Loucy (cell line): ENCODE results near the gene RGS16.

Experiments
- EZH2phosphoT487 ChIP-seq: fragments of 200-600 bp; IDR thresholded peaks from 2 replicates; pipeline ENCODE4 v1.6.1; 2018; ENCODE audit warnings: antibody characterized with exemption, mild to moderate bottlenecking, moderate library complexity, borderline replicate concordance
- TF ChIP-seq, protein P1 (sequence below): fragments of 200-600 bp; sonication (generic); conservative IDR thresholded peaks from 2 replicates; pipeline ENCODE4 v1.5.1; 2014; ENCODE audit warnings: mild to moderate bottlenecking, antibody characterized with exemption, low read length

DNA sequence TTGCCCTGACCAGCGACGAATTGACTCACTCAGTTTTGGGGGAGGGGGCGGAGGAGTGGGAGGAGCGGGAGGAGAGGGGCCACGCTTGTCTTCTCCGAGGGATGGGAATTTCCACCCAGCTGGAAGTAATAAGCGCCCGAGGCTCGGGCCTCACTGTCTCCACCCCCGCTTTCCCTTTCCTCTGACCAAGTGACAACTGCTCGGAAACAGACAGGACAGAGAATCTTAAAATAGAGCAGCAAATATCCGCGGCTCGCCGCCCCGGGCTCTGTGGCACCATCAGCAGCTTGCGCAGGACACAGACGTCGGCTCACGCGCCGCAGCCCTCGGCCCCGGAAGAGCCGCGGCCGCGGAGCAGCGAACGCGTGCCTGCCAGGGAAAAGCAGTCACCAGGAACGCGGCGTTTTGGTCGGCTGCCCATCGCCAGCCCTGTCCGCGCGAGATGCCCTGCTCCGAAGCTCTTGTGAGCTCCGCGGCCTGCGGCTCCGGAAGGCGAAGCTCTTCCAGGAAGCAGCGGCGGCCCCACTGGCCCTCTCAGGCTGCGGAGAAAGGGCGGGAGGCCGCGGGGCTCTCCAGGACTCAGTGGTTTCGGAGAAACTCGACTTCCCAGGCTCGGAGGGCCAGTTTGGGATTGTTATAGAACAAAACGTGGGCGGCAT is 10.7 kb upstream of the RGS16 start:
- TF ChIP-seq, protein P1, sequence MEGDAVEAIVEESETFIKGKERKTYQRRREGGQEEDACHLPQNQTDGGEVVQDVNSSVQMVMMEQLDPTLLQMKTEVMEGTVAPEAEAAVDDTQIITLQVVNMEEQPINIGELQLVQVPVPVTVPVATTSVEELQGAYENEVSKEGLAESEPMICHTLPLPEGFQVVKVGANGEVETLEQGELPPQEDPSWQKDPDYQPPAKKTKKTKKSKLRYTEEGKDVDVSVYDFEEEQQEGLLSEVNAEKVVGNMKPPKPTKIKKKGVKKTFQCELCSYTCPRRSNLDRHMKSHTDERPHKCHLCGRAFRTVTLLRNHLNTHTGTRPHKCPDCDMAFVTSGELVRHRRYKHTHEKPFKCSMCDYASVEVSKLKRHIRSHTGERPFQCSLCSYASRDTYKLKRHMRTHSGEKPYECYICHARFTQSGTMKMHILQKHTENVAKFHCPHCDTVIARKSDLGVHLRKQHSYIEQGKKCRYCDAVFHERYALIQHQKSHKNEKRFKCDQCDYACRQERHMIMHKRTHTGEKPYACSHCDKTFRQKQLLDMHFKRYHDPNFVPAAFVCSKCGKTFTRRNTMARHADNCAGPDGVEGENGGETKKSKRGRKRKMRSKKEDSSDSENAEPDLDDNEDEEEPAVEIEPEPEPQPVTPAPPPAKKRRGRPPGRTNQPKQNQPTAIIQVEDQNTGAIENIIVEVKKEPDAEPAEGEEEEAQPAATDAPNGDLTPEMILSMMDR = no peak; the same call in 1 of the 2 replicates
- no peak for TF ChIP-seq EZH2phosphoT487
